Stimulated activated CD4-positive, alpha-beta T cell treated with anti-CD3 and anti-CD28 coated beads, Interleukin-1b, Interleukin-23, amount 100 ng/mL, for 48 hours (primary cell): ENCODE measurements around the gene GALNT13.
"Not testable (repeated sequence)": the region's sequence is repeated elsewhere in the genome, so short reads cannot be mapped to it uniquely, and the experiment has no call there.

Experiments
- DNase-seq: peaks from one replicate; pipeline ENCODE4 v3.0.0-alpha.2; 2020

The GALNT13 gene

DNA sequence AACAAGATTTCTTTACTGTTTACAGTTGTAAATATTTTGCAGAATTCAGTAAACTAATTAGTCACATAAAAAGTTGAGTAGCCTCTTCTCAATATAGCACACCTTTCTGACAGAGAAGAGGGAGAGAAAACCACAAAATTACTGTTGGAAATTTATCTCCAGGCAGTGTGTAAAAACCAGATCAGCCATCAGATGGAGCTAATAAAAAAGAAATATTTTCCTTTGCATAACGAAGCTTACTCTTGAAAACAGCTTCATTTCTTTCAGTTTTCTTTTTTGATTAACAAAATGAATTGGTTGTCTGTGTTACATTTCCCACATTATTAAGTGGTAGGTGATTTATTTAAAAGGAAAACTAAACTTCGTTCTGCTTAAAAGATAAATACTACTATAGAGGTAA lies 567.4 kb downstream of the GALNT13 start:
- no peak for DNase-seq

DNA sequence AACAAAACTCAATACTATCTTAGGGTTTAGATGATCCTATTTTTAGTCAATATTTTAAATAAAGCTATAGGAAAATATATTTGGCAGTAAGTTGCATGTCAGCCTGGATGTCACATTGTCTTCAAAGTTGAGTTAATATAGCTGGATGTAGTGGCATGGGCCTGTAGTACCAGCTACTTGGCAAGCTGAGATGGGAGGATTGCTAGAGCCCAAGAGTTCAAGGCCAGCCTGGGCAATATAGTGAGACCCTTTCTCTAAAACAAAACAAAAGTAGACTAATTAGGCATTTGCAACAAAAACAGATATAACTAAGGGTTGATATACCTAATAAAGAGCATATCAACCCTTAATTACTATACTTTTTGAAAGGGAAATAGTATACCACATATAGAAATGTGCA lies 572.2 kb downstream of the GALNT13 start:
- no peak for DNase-seq

DNA sequence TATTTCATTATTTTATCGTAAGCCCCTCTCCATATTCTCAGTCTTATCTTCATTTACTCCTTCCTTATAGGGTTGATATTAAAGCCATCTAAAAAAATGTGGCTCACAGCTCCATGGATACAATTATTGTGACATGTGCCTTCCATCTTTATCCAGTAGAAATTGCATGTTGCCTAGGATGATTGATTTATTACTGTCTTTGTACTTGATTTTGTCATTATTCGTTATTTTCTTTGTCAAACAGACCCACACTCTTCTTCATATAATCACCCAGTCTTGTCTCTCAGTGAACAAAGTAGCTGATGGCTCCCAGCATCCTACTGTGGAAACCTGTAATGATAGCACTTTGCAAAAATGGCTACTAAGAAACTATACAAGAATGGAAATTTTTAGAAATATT lies 574.6 kb downstream of the GALNT13 start:
- DNase-seq: no peak

DNA sequence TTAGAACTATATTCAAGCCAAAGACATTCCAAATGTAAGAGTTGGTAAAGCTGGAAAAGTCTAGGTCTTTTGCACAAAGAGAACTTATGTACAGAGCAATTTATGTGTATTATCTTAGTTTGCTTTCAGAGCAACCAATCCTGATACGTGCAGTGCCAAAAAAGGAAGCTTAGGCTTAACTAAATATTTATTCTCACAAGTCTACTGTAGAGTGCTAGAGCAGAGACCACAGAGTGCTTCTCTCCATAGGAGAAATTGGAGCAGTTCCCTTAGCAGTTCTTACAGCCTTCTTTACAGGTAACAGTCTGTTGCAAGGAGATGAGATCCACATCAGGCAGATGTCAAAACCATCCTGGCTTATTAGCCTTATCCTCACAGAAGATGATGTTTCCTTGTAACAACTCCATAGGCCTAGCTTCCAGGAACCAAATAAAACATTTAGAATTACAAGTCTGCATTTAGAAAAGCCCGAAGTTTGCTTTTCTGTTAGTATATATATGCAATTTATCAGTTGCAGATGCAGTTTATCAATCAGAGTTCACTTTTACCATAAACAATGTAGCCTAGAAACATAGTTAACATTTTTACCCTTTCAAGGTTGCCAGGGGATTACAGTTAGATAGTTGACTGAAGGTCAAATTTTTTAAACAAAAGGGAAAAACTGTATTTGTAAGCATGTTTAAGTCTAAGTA lies 576.2 kb downstream of the GALNT13 start:
- DNase-seq: no peak

DNA sequence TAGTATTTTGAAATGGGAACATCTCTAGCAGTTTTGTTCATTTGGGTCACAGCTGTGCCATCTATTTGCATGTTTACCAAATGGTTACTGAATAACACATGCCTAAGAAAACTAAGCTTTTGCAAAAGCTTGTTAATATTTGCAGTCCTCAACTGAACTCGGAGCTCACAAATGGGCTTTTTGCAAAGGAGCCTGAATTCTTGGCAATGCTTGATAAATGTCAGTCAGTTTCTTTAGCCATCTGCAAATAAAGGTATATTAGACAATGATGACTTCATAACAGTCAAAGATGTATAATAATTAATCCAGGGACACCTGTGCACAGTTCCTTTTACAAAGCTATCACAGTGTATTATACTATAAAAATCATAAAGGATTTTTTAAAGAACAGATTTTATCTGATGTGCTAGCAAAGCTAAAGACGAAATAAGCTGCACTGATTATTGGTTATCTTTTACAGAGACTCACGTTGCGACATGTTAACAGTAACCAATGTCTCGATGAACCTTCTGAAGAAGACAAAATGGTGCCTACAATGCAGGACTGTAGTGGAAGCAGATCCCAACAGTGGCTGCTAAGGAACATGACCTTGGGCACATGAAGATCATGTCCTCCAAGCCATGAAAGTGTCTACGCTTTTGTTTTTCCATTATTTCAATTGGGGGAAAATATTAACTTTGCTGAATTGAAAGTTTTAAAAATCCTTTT lies 578.4 kb downstream of the GALNT13 start:
- no peak for DNase-seq

DNA sequence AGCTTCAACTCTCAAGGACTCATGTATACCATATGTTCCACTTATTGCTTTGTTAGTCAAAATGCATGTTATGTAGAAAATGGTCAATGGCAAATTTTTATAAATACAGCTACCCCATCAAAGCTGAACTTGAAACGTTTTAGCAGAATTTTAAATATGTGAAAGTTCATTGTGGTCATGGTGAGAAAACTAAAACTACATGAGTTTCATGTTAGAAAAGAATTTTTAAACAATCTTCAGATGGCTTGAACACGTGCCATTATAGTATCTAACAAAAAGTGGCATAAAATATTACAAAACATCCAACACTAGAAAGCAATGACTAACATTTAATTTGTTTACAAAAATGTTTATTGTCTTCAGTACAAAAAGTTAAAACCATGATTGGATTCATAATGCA lies 580.7 kb downstream of the GALNT13 start:
- no peak for DNase-seq

DNA sequence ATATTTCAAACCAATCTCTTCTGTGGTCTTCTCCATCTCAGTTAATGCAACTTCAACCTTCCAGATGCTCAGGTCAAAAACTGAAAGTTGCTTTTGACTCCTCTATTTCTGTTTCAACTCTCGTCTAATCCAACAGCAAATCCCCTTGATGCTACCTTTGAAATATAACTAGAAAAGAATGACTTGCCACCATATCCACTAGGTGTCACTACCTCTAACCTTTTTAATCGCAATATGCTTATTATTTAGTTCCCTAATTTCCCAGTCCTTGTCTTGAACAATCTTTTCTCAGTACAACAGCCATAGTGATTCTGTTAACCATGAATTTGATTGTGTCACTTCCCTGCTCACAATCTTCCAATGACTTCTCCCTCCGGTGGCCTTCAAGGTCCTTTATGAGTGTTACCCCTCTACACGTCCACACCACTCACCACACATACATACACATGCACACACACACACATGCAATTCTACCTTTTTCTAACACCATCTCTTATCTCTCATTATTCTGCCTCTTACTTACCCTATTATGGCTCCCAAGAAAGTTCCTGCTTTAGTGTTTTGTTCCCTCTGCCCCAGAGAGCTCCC lies 581.3 kb downstream of the GALNT13 start:
- DNase-seq: no peak

DNA sequence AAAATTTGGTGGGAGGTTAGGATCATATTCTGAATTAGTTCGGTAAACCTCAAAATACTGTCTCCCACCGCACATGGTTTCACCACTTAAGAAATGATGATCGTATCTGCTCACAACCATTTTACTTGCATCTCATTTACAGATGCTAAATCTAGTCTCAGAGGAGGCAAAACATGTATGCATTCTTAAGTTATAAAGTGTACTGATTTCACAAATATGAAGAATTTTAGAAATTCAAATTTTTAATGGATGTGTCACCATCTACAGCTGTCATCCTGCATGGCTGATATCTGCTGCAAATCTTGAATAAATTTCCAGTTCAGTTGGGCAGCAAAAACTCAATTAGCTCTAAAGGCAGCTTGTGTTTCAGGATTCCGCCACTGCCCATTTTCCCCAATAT lies 583.4 kb downstream of the GALNT13 start:
- no peak for DNase-seq

DNA sequence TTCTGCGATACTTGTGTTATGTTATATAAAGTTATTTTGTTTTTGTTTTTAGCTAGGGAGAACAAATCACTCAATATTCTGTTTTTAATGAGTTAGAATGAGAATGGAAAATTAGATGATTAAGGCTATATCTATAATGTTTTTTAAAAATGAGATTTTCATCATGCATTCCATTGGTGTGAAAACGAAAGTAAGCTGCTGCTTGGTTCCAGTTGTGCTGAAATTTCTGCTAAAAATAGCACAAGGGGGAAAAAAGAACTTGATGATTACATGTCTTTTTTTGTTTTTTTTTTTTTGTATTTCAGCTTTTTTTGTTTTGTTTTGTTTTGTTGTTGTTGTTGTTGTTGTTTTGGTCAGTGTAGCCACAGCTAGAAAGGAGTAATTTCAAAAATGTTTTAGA lies 584.1 kb downstream of the GALNT13 start:
- DNase-seq: no peak

DNA sequence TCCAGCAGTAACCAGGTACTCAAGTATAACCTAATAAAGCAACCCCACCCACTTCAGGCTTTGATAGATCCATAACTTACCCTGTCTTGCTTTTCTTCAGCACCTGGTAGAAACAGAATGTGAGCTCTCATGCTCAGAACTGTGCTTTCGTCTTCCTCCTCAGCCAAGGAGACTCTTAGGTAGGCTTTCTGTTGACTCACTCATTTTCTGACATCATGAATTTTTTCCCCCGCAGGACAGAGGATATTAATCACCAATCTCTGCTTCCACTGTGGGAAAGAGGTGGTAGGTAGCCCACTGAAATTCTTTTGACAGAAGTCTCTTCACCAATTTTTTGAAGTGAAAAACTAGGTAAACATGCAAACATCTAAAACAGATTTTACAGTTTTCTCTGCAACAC lies 585.6 kb downstream of the GALNT13 start:
- DNase-seq: no peak

DNA sequence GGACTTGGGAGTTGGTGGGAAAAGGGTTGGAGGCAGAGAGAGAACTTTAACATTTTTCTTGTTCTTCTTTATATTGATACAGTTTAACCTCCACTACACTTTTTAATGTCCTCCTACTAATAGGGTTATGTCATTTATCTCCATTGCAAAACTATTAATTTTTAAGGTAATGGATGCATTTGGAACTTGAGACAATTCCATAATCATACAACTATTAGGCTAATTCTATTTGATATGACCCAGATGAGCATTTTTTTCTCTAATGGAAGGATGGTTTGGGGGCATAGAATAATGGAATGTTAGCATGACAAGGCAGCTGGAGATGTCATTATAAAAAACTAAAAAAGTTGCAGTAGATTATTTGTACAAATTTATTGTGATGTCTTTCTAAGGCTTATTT lies 587.6 kb downstream of the GALNT13 start:
- no peak for DNase-seq

DNA sequence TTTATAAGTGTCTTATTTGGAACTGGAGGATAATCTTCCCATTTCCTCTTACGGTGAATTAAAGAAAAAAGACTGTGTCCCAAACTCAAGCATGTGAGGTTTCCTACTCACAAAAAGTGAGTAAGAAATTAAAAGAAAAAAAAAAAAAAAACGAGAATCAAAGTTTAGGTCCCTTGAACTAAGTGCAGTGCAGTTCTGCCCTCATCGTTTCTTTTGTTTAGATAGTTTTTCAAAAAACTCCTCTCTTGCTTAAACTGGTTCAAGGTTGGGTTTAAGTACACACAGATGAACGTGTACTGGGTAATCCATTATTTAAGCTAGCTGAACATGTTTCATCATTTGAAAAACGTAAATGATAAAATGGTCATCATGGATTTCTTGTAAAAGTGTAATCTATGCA lies 590.9 kb downstream of the GALNT13 start:
- DNase-seq: no peak

DNA sequence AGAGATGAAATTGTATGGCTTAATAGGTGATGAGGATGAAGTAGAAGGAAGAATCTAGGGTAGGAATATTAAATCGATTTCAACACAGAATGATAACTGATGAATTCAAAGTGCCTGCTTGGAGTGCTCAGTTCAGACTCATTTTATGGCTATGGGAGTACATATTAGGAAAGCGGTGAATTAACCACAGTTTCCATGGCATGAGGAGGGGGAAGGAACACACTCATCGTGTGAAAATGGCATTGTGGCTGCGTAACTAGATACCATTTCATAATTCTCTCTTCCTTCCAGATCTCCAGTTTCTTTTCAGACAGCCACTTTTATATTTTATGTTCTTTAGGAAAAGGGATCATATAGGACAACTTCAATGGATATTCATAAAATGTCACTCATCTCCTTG lies 594.5 kb downstream of the GALNT13 start:
- no peak for DNase-seq

DNA sequence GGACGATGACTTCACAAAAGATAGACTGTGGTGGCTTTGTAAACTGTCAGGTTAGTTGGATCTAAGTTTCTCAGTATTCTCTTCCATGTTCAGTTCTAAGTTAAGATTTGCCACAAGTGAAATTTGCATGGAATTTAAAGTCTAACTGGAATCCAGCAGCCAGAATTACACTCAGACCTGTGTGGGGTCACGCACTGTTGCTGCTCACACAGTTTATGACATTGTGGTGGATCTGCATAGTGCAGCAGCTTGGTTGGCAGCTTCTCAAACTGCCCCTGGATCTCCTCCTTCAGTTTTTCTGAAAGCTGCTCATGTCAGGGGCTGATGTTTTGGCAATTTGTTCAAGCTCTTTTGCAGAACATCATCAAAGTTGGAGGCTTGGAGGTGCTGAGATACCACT lies 598.7 kb downstream of the GALNT13 start:
- DNase-seq: no peak

DNA sequence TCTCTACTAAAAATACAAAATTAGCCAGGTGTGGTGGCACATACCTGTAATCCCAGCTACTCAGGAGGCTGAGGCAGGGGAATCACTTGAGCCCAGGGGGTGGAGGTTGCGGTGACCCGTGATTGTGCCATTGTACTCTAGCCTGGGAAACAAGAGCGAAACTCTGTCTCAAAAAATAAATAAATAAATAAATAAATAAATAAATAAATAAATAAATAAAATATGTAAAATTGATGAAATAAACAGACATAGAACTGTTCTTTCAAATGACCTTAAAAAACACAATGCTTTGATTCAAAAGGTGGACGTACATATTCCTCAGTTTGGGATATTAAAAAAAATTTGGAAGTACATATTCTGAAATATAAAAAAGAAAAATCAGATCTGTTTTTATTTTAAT lies 599.8 kb downstream of the GALNT13 start:
- DNase-seq: not testable (repeated sequence)

DNA sequence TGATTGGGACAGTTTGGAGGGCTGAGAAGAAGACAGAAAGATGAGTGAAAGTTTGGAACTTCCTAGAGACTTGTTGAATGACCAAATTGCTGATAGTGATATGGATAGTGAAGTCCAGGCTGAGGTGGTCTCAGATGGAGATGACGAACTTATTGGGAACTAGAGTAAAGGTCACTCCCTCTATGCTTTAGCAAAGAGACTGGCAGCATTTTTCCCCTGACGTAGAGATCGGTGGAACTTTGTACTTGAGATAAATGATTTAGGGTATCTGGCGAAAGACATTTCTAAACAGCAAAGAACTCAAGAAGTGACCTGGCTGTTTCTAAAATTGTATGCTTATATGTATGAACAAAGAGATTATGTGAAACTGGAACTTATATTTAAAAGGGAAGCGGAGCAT lies 605.6 kb downstream of the GALNT13 start:
- DNase-seq: no peak

DNA sequence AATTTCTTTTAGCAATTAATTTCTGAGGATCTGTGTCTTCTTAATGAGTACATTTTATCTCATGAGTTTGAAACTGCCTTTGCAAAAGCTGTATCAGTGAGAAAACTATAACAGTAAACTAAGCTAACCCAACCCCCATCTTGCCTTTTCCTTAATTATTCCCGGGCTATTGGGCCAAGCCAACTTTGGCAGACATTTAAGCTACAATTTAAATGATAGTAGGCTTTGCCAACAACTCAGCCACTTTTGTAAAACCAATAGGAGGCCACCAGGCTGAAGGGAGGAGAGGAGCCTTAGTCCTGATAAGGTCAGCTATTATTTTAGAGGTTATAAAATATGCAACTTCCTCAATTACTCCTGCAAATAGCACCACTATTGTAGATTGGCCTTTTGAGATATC lies 608.8 kb downstream of the GALNT13 start:
- no peak for DNase-seq

DNA sequence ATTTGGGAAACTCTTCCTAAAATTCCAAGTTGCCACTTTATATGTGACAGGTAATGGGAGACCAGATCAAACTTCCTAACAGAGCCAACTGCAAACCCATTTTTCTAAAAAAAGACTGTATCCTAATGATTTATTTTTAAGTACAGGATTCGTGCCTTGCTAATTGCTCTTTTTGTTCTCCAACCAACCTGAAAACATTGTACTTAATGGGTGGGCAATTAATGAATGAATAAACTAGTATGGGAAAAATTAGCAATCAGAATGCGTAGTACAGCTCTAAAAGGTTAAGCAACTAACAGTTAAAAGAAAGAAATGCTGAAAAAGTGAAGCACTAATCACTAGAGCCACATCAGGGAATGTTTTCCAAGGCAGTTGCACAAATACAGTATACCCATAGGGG lies 609.6 kb downstream of the GALNT13 start:
- DNase-seq: no peak

DNA sequence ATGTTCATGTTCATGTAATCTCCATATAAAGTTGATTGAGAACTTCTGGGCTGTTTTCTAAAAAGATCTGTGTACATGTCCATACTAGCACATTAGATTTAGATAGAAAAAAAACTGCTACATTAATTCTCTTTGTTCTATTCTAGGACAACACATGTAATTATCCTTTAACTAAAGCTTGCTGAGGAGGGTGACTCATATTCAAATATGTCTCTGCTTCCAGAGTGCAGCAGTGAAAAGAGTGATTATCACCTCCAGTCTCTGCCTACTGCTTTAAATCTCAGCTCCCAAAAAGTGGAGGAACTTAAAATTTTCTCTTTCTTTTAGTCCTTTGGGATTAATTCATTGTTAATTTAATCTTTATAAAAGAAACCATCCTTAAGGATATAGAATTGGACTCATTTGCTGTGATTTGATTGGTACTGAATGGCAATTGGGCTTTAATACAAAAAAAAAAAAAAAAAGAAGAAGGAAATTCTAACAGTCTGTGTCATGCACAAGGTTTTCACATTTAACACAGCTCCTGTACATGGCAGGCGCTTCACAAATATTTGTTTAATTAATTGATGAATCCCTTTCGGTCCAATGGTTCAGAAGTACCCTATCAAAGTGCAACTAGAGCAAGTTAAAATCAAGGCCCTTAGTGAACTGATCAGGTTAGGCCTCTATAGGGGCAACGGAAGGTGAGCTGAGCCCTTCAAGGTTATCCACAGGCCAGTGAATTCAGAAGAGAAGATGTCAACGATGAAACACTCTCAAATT lies 612.8 kb downstream of the GALNT13 start:
- no peak for DNase-seq

DNA sequence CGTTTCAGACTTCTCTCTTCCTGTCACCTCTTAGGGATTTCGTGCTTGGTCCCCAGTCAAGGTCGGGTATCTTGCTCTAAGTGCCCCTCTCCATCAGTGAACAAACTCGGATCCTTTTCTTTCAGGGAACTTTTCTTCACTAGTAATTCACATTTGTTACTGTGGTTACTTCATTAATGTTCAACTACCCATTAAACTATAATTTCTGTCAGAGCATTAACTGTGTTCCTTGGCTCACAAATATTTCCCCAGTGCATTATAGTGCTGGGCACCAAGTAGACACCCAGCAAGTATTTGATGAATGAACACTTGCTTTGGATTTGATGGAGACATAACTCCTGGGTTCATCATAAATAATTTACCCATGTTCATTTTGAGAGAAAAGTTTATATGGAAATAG lies 617.1 kb downstream of the GALNT13 start:
- no peak for DNase-seq

DNA sequence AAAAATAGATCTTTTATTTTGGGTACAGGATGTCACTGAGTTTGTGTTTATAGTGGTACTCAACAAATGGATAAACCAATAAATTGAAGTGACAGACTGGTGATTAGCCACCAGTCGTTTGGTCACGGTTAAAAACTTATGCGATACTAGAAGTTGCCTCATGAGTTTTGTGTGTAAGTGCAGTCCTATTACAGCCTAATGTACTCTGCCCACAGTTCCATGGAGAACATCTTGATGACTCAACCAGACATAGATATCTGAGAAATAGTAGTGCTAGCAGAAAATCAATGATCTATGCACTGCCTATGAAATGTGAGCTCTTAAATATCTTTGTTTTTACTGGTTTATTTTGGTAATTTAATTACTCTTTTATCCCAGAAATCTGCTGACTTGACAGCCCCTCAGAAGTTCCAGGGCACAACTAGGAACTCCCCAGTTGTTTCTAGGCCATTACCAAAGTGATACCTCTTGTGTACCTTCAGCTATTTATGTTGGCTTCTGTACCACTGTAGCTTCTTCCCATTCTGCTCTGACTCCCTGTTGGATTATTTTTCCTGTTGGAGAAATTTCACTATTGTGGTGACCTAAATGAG lies 617.6 kb downstream of the GALNT13 start:
- no peak for DNase-seq

DNA sequence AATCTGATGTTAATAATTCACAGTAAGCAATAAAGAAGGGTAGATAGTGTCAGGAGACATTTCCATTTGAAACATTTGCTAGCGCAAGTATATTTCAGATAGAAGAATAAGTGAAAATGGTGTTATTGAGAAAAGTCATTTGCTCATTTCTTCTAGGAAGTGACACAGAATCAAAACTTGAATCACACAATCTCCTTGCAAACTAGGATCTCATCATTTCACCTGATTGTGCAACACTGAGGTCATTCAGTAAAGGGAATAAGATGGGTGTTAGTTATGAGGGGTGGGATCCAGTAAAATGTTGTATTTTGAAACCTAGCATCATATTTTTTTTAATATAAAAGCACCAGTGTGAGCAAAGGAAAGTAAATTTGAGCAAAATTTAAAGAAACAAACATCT lies 618.8 kb downstream of the GALNT13 start:
- no peak for DNase-seq

DNA sequence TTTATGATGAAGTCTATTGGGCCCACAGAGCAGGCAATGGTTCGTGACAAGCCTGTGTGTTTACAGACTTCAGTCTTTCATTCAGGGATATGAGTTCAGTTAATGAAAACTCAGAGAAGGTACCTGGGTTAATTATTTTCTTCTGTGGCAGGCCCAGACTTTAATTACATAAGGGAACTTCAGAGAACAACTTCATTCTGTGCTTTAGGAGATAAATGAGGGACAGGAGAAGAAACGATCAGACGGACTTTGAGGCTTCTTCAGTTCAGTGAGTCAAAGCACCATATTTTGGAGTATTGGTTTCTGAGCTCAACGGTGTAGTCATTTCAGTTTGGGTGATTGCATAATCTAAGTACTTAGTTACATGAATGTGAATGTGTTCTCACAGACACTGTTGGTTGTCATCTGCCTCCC lies 623.7 kb downstream of the GALNT13 start:
- no peak for DNase-seq
